RWPE2 (cell line): ENCODE results near the gene TIMM8B.
"Not testable (repeated sequence)": the region's sequence is repeated elsewhere in the genome, so short reads cannot be mapped to it uniquely, and the experiment has no call there.

Experiments
- ATAC-seq: fragments of 200-7000 bp; cut with Tn5 transposase; 3 replicates; pipeline ENCODE4 v1.9.1; 2021; ENCODE audit warnings: low read depth
- DNase-seq: peaks from one replicate; pipeline ENCODE4 v3.0.0-alpha.2; 2020; ENCODE audit warnings: low spot score
- H3K27ac ChIP-seq: fragments of 450-650 bp; 2 replicates; pipeline ENCODE4 v1.5.1; 2017; ENCODE audit warnings: mild to moderate bottlenecking; ENCODE audit not compliant: poor library complexity, severe bottlenecking
- H3K27me3 ChIP-seq: fragments of 250-450 bp; sonication (Bioruptor Pico); 2 replicates; pipeline ENCODE4 v1.5.1; 2021; ENCODE audit warnings: mild to moderate bottlenecking, moderate library complexity; ENCODE audit not compliant: insufficient read depth, poor library complexity, severe bottlenecking
- H3K36me3 ChIP-seq: fragments of 250-450 bp; sonication (Bioruptor Pico); 2 replicates; pipeline ENCODE4 v1.5.1; 2020; ENCODE audit warnings: low read depth, mild to moderate bottlenecking, moderate library complexity
- H3K4me1 ChIP-seq: fragments of 250-450 bp; sonication (Bioruptor Pico); 2 replicates; pipeline ENCODE4 v1.5.1; 2021; ENCODE audit warnings: mild to moderate bottlenecking, moderate library complexity; ENCODE audit not compliant: insufficient read depth, poor library complexity, severe bottlenecking
- H3K4me3 ChIP-seq: fragments of 250-450 bp; sonication (Bioruptor Pico); 2 replicates; pipeline ENCODE4 v1.5.1; 2021; ENCODE audit warnings: mild to moderate bottlenecking, moderate library complexity; ENCODE audit not compliant: severe bottlenecking
- H3K9me3 ChIP-seq: fragments of 250-450 bp; sonication (Bioruptor Pico); 2 replicates; pipeline ENCODE4 v1.5.1; 2021; ENCODE audit warnings: mild to moderate bottlenecking, moderate library complexity; ENCODE audit not compliant: severe bottlenecking
- TF ChIP-seq, protein P1 (sequence below): fragments of 450-650 bp; IDR thresholded peaks from one replicate; pipeline ENCODE4 v1.5.1; 2017; ENCODE audit warnings: mild to moderate bottlenecking, moderate library complexity; ENCODE audit not compliant: poor library complexity, severe bottlenecking

The TIMM8B gene

DNA sequence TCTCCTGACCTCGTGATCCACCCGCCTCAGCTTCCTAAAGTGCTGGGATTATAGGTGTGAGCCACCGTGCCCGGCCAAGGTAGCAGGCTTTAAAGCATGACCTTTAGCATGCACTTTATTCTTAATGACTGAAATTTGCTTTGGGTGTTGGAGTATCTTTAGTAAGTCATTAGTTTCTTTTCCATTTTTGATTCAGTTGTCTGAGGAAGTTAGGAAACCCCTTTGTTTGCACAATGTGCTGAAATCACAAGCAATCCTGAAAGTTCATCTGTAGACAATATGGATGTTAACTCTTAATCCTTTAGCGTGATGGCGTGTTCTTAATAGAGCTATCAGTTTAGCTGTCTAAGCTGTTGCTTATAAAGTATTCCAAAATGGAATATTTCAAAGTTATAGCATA lies 16.9 kb upstream of the TIMM8B start:
- Histone ChIP-seq H3K9me3 (no peaks in the 10 kb centered on the region), H3K4me1 (peaks cover 7% of the 10 kb centered on the region), H3K27me3 (no peaks in the 10 kb centered on the region), H3K4me3 (no peak overlapping the region), H3K36me3 (no peaks in the 10 kb centered on the region), H3K27ac (no peak overlapping the region)
- DNase-seq (no peak), ATAC-seq (no peak)
- TF ChIP-seq, protein P1, sequence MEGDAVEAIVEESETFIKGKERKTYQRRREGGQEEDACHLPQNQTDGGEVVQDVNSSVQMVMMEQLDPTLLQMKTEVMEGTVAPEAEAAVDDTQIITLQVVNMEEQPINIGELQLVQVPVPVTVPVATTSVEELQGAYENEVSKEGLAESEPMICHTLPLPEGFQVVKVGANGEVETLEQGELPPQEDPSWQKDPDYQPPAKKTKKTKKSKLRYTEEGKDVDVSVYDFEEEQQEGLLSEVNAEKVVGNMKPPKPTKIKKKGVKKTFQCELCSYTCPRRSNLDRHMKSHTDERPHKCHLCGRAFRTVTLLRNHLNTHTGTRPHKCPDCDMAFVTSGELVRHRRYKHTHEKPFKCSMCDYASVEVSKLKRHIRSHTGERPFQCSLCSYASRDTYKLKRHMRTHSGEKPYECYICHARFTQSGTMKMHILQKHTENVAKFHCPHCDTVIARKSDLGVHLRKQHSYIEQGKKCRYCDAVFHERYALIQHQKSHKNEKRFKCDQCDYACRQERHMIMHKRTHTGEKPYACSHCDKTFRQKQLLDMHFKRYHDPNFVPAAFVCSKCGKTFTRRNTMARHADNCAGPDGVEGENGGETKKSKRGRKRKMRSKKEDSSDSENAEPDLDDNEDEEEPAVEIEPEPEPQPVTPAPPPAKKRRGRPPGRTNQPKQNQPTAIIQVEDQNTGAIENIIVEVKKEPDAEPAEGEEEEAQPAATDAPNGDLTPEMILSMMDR: no peak

DNA sequence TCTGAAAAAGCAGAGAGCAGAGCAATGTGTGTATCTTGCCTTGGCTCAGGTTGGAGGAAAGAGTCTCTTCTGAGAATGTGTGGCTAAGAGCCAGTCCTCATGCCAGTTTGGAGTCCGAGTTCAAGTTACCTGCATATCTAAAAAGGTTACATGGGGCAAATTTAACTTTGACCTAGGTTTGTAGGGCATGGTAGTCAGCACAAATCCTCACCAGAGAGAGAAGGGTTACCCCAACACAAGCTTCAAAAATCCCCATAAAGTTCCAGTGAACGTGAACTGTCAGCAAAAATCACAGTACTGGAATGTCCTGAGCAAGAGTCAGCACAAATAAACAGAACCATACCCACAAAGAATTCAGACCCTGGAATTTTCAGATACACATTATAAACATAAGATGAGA lies 13.9 kb upstream of the TIMM8B start:
- no peaks in the 10 kb centered on the region for H3K4me1 ChIP-seq
- no peak overlapping the region for H3K27ac ChIP-seq
- ATAC-seq (no peak), DNase-seq (no peak)
- H3K27me3 ChIP-seq: no peaks in the 10 kb centered on the region
- TF ChIP-seq, protein P1: no peak
- H3K9me3 ChIP-seq: no peaks in the 10 kb centered on the region
- peaks cover 9% of the 10 kb centered on the region for H3K36me3 ChIP-seq
- no peak overlapping the region for H3K4me3 ChIP-seq

DNA sequence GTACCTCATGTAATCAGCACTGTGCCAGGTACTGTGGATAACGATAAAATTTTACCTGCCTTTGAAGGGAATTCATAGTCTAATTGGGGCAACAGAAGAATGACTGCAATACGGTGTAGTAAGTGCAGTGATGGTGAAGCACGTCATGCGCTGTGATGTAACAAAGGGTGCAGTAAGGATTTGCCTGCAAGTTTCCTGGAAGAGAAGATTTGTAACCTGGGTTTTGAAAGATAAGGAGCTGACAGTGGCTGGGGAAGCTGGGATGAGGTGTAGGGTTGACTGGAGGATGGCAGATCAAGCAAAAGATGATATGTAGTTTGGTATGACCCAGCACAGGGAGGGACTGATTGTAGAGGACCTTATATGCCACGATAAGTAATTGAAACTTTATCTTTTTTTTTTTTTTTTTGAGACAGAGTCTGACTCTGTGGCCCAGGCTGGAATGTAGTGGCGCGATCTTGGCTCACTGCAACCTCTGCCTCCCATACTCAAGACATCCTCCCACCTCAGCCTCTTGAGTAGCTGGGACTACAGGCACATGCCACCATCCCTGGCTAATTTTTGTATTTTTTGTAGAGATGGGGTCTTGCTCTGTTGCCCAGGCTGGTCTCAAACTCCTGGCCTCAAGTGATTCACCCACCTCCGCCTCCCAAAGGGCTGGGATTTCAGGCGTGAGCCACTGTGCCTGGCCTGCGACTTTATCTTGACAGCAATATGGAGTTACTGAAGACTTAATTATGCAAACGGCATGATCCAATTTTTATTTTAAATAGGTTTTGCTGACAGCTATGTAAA lies 11.4 kb upstream of the TIMM8B start:
- no peak for DNase-seq
- TF ChIP-seq, protein P1: no peak
- Histone ChIP-seq H3K4me1 (no peaks in the 10 kb centered on the region), H3K9me3 (no peaks in the 10 kb centered on the region), H3K27me3 (no peaks in the 10 kb centered on the region), H3K4me3 (no peak overlapping the region), H3K36me3 (peaks cover 31% of the 10 kb centered on the region), H3K27ac (no peak overlapping the region)
- no peak for ATAC-seq

DNA sequence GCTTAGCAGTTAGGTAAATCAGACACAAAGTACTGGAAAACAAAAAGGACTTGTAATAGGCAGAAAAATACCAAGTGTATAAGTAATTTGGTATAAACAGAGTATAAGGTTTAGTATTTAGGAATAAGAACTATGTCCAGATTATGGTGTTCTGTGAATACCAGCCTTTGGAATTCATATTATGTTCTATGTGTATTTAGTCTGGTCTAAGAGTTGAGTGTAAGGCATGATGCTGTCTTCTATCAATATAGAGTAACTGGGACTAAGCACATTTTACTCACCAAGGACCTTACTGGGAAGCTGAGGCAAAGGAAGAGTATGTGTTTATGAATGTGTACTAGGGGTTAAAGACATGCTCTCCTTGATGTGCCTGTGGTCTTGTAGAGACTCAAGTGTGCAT lies 9.6 kb upstream of the TIMM8B start:
- Histone ChIP-seq H3K4me1 (no peaks in the 10 kb centered on the region), H3K27ac (no peak overlapping the region), H3K36me3 (peaks cover 48% of the 10 kb centered on the region), H3K27me3 (no peaks in the 10 kb centered on the region), H3K4me3 (no peak overlapping the region), H3K9me3 (no peaks in the 10 kb centered on the region)
- DNase-seq (no peak), ATAC-seq (no peak)
- TF ChIP-seq, protein P1: no peak

DNA sequence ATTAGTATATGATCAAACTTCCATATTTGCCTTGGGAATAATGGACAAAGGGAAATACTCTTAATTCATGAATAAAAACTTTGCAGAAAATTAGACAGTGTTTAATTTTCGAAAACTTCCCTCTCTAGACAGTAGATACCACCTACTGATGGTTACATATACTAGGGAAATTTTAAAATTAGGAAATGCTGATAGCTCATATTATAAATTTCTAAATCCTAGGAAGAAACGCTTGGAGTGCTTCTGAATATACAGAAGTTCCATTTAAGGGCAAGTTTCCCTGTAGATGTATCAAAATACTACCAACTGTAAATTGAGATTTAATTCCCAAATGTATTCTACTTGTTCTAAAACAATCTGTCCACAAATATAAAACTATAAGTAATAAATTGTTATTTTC lies 8.7 kb upstream of the TIMM8B start:
- H3K9me3 ChIP-seq, DNase-seq, H3K4me3 ChIP-seq, H3K27me3 ChIP-seq, H3K4me1 ChIP-seq, H3K27ac ChIP-seq, ATAC-seq: not testable (repeated sequence)
- peaks cover 57% of the 10 kb centered on the region for H3K36me3 ChIP-seq
